Esophagus (tissue), 2 donors: ENCODE results near the gene EHBP1L1. TPM values are rescaled to one million over a fixed set of nuclear protein-coding genes. Genes with fewer than 3 reads are reported as not detected.

Experiments
- H3K27ac ChIP-seq, 2 donors: one replicate each; pipeline ENCODE4 v1.5.1; 2013; ENCODE audit warnings: low read depth in 2 of 2, mild to moderate bottlenecking in 2 of 2, inconsistent platforms in 1 of 2, low read length in 1 of 2, moderate library complexity in 1 of 2
- H3K27me3 ChIP-seq, 2 donors: one replicate each; pipeline ENCODE4 v1.6.1; 2013; ENCODE audit warnings: low read length in 2 of 2, control low read depth in 1 of 2, mild to moderate bottlenecking in 1 of 2; ENCODE audit not compliant: insufficient read depth in 2 of 2, control insufficient read depth in 1 of 2
- H3K36me3 ChIP-seq, 2 donors: one replicate each; pipeline ENCODE4 v1.6.1; 2013; ENCODE audit warnings: low read length in 1 of 2; ENCODE audit not compliant: control insufficient read depth in 2 of 2, insufficient read depth in 2 of 2
- H3K4me1 ChIP-seq, 2 donors: one replicate each; pipeline ENCODE4 v1.6.1; 2013; ENCODE audit warnings: low read length in 1 of 2; ENCODE audit not compliant: control insufficient read depth in 2 of 2, insufficient read depth in 2 of 2
- H3K4me3 ChIP-seq, 2 donors: one replicate each; pipeline ENCODE4 v1.5.1; 2013; ENCODE audit warnings: low read length in 2 of 2, mild to moderate bottlenecking in 2 of 2, low read depth in 1 of 2, moderate library complexity in 1 of 2
- H3K9me3 ChIP-seq, 2 donors: one replicate each; pipeline ENCODE4 v1.6.1; 2013; ENCODE audit warnings: mild to moderate bottlenecking in 2 of 2, low read depth in 1 of 2, low read length in 1 of 2, moderate library complexity in 1 of 2; ENCODE audit not compliant: control insufficient read depth in 2 of 2, insufficient read depth in 1 of 2
- WGBS, 2 donors: extraction: QIAGEN DNeasy Blood & Tissue Kit; methylation state at CpG; one replicate each; pipeline ENCODE4 v1.1.7; 2013; 5-methylcytosine and 5-hydroxymethylcytosine counted together
- polyA plus RNA-seq, 2 donors: library from polyadenylated mRNA; stranded (reverse); fragments of 200-250 nt; gene quantifications; one replicate each; pipeline ENCODE4 v1.2.3, GENCODE V29; 2013
- donor health status: healthy with polysubstance abuse.
- donor health status: Bipolar disorder and iron deficiency.

The EHBP1L1 gene
- polyA plus RNA-seq, 2 donors, result 54.4 to 61.6 TPM

GRCh38 chr11:65537620-65538231, 38.1 kb upstream of the EHBP1L1 start:
- Histone ChIP-seq H3K36me3 (peaks cover 5 to 38% of the 10 kb centered on the region in 2 donors), H3K4me3 (no peak overlapping the region), H3K27ac (peak overlapping the region in 1 of 2 donors; percentile 5), H3K9me3 (no peaks in the 10 kb centered on the region), H3K27me3 (no peaks in the 10 kb centered on the region), H3K4me1 (peaks cover 0 to 21% of the 10 kb centered on the region in 2 donors)
- WGBS, 2 donors, result 78 to 81% methylated on average over 18 of the region's 18 CpGs

GRCh38 chr11:65538232-65538914, 37.5 kb upstream of the EHBP1L1 start:
- Histone ChIP-seq H3K36me3 (peaks cover 5 to 32% of the 10 kb centered on the region in 2 donors), H3K27me3 (no peaks in the 10 kb centered on the region), H3K4me1 (peaks cover 0 to 23% of the 10 kb centered on the region in 2 donors), H3K4me3 (no peak overlapping the region), H3K9me3 (no peaks in the 10 kb centered on the region), H3K27ac (peak overlapping the region in 1 of 2 donors; percentile 93)
- 85 to 90% methylated on average over 41 to 43 of the region's 43 CpGs for WGBS, 2 donors

GRCh38 chr11:65538915-65539743, 36.7 kb upstream of the EHBP1L1 start:
- peak overlapping the region; percentile 40 to 64 for H3K4me3 ChIP-seq
- peak overlapping the region; percentile 93 to 97 for H3K27ac ChIP-seq
- peaks cover 0 to 23% of the 10 kb centered on the region in 2 donors for H3K4me1 ChIP-seq
- peaks cover 5 to 30% of the 10 kb centered on the region in 2 donors for H3K36me3 ChIP-seq
- no peaks in the 10 kb centered on the region for H3K27me3 ChIP-seq
- 62 to 75% methylated on average over 79 to 92 of the region's 92 CpGs for WGBS, 2 donors
- no peaks in the 10 kb centered on the region for H3K9me3 ChIP-seq

GRCh38 chr11:65539744-65540289, 36.0 kb upstream of the EHBP1L1 start:
- H3K36me3 ChIP-seq, result peaks cover 5 to 30% of the 10 kb centered on the region in 2 donors

GRCh38 chr11:65540290-65541092, 35.4 kb upstream of the EHBP1L1 start:
- Histone ChIP-seq H3K27ac (peak overlapping the region; percentile 93 to 97), H3K36me3 (peaks cover 2 to 26% of the 10 kb centered on the region in 2 donors), H3K27me3 (no peaks in the 10 kb centered on the region), H3K4me3 (peak overlapping the region; percentile 40 to 64), H3K9me3 (no peaks in the 10 kb centered on the region), H3K4me1 (peaks cover 0 to 24% of the 10 kb centered on the region in 2 donors)
- 0 to 1% methylated on average over 67 to 78 of the region's 78 CpGs for WGBS, 2 donors

More at GRCh38 chr11:65539744-65540289, 36.0 kb upstream of the EHBP1L1 start:
- 12% methylated on average over 60 of the region's 60 CpGs for WGBS, 2 donors
- Histone ChIP-seq H3K4me3 (peak overlapping the region; percentile 40 to 64), H3K9me3 (no peaks in the 10 kb centered on the region), H3K27ac (peak overlapping the region; percentile 93 to 97), H3K4me1 (peaks cover 0 to 23% of the 10 kb centered on the region in 2 donors), H3K27me3 (no peaks in the 10 kb centered on the region)

GRCh38 chr11:65541093-65541982, 34.5 kb upstream of the EHBP1L1 start:
- peaks cover 2 to 19% of the 10 kb centered on the region in 2 donors for H3K36me3 ChIP-seq

GRCh38 chr11:65542738-65543390, 33.0 kb upstream of the EHBP1L1 start:
- 97 to 98% methylated on average over 3 of the region's 3 CpGs for WGBS, 2 donors
- H3K36me3 ChIP-seq, result peaks cover 1 to 12% of the 10 kb centered on the region in 2 donors
- H3K27me3 ChIP-seq, result no peaks in the 10 kb centered on the region
- H3K27ac ChIP-seq, result no peak overlapping the region
- peaks cover 0 to 35% of the 10 kb centered on the region in 2 donors for H3K4me1 ChIP-seq
- H3K9me3 ChIP-seq, result no peaks in the 10 kb centered on the region
- no peak overlapping the region for H3K4me3 ChIP-seq

More at GRCh38 chr11:65541093-65541982, 34.5 kb upstream of the EHBP1L1 start:
- Histone ChIP-seq H3K9me3 (no peaks in the 10 kb centered on the region), H3K27me3 (no peaks in the 10 kb centered on the region), H3K4me1 (peaks cover 0 to 30% of the 10 kb centered on the region in 2 donors), H3K4me3 (peak overlapping the region; percentile 40 to 64), H3K27ac (peak overlapping the region; percentile 93 to 97)
- 25 to 33% methylated on average over 18 of the region's 18 CpGs for WGBS, 2 donors

GRCh38 chr11:65545853-65546216, 30.0 kb upstream of the EHBP1L1 start:
- Histone ChIP-seq H3K4me3 (peak overlapping the region in 1 of 2 donors; percentile 55), H3K9me3 (no peaks in the 10 kb centered on the region), H3K27ac (peak overlapping the region; percentile 35 to 83), H3K36me3 (peaks cover 0 to 4% of the 10 kb centered on the region in 2 donors), H3K4me1 (peaks cover 0 to 25% of the 10 kb centered on the region in 2 donors), H3K27me3 (no peaks in the 10 kb centered on the region)
- WGBS, 2 donors, result 43 to 48% methylated on average over 4 of the region's 4 CpGs
